SU-DHL-6 (cell line): ENCODE data around the gene MT1B.

Source experiments
- H2AFZ ChIP-seq: fragments of 200-600 bp; sonication (generic); 2 replicates; pipeline ENCODE4 v1.6.1; 2014; ENCODE audit warnings: low read depth, mild to moderate bottlenecking, moderate library complexity, mixed read lengths, antibody characterized with exemption, low read length; ENCODE audit not compliant: severe bottlenecking
- H3F3A ChIP-seq: fragments of 200-600 bp; shearing (Covaris generic); 2 replicates; pipeline ENCODE4 v1.6.0; 2016; ENCODE audit warnings: antibody characterized with exemption, mild to moderate bottlenecking; ENCODE audit not compliant: insufficient read depth
- H3K27ac ChIP-seq: fragments of 200-600 bp; sonication (generic); 2 replicates; pipeline ENCODE4 v1.5.1; 2016; ENCODE audit warnings: low read depth, mild to moderate bottlenecking, low read length, moderate library complexity, mixed read lengths
- H3K27me3 ChIP-seq: fragments of 200-600 bp; sonication (generic), shearing (Covaris generic); 2 replicates; pipeline ENCODE4 v1.6.0; 2014; ENCODE audit warnings: mild to moderate bottlenecking, low read length
- H3K36me3 ChIP-seq: fragments of 200-600 bp; sonication (generic); 2 replicates; pipeline ENCODE4 v1.6.1; 2014; ENCODE audit warnings: mild to moderate bottlenecking, low read length, mixed read lengths
- H3K4me2 ChIP-seq: fragments of 300-600, 200-600 bp; shearing (Covaris generic), sonication (generic); 2 replicates; pipeline ENCODE4 v1.6.0; 2014; ENCODE audit warnings: low read length, low read depth, mild to moderate bottlenecking; ENCODE audit not compliant: poor library complexity, severe bottlenecking
- H3K4me3 ChIP-seq: fragments of 200-600 bp; sonication (generic); 2 replicates; pipeline ENCODE4 v1.5.1; 2014; ENCODE audit warnings: antibody characterized with exemption, low read length, mild to moderate bottlenecking, mixed read lengths; ENCODE audit not compliant: insufficient read depth, poor library complexity, severe bottlenecking
- H3K79me2 ChIP-seq: fragments of 200-600 bp; sonication (generic); 2 replicates; pipeline ENCODE4 v1.6.1; 2014; ENCODE audit warnings: mild to moderate bottlenecking, low read length, moderate library complexity; ENCODE audit not compliant: insufficient read depth
- H3K9ac ChIP-seq: fragments of 200-600 bp; sonication (generic); 2 replicates; pipeline ENCODE4 v1.7.0; 2014; ENCODE audit warnings: mild to moderate bottlenecking, low read length
- H3K9me2 ChIP-seq: fragments of 200-600 bp; sonication (generic); replicated peaks from 2 replicates; pipeline ENCODE4 v1.6.1; 2014; ENCODE audit warnings: low read length; ENCODE audit not compliant: insufficient read depth
- H3K9me3 ChIP-seq: fragments of 200-600 bp; sonication (generic); 2 replicates; pipeline ENCODE4 v1.6.1; 2014; ENCODE audit warnings: low read length, mixed read lengths; ENCODE audit not compliant: insufficient read depth
- H4K20me1 ChIP-seq: fragments of 200-600 bp; sonication (generic); 2 replicates; pipeline ENCODE4 v1.6.1; 2014; ENCODE audit warnings: low read depth, mild to moderate bottlenecking, antibody characterized with exemption, low read length, moderate library complexity, mixed read lengths
- EZH2phosphoT487 ChIP-seq: fragments of 200-600 bp; sonication (generic), shearing (Covaris generic); conservative IDR thresholded peaks from 2 replicates; pipeline ENCODE4 v1.6.1; 2018; ENCODE audit warnings: mild to moderate bottlenecking, antibody characterized with exemption, low read length, moderate library complexity, mixed read lengths
- TF ChIP-seq, protein P1 (sequence below): fragments of 200-600 bp; sonication (generic); IDR thresholded peaks from one replicate; pipeline ENCODE4 v1.5.1; 2017; ENCODE audit warnings: antibody characterized with exemption, mild to moderate bottlenecking, low read length, moderate library complexity; ENCODE audit not compliant: insufficient read depth, poor library complexity, severe bottlenecking

MT1B gene

DNA sequence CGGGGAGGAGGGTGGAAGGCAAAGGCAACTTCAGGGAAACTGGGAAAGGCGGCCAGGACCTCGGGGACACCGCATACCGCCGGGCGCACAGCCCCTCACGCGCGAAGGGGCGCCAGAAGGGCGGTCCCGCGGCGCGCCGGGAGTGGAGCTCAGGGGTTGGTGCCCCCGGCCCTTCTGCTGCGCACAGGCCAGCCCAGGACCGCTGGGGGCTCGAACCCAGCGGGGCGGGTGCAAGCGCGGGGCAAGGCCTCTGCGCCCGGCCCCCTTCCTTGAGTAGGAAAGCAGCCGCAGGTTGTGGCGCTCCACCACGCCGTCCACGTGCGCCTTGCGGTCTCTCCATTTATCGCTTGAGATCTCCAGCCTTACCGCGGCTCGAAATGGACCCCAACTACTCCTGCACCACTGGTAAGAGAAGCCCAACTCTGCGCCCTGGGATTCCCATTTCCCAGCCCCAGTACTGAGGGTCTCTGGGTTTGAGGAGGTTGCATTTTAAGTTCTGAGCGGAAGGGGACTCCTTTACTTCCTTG is 16.2 kb upstream of the MT1B start:
- no peak overlapping the region for H3K9ac ChIP-seq
- H3K4me2 ChIP-seq = no peak overlapping the region
- H3K4me3 ChIP-seq = no peak overlapping the region
- H3K79me2 ChIP-seq = no peaks in the 10 kb centered on the region
- H3K9me2 ChIP-seq = no peaks in the 10 kb centered on the region
- H3K27ac ChIP-seq = no peak overlapping the region
- H2AFZ ChIP-seq = no peak overlapping the region
- H3K9me3 ChIP-seq = no peaks in the 10 kb centered on the region
- no peaks in the 10 kb centered on the region for H3F3A ChIP-seq
- no peaks in the 10 kb centered on the region for H3K36me3 ChIP-seq
- no peaks in the 10 kb centered on the region for H3K27me3 ChIP-seq
- H4K20me1 ChIP-seq = no peaks in the 10 kb centered on the region
- no peak for TF ChIP-seq EZH2phosphoT487
- TF ChIP-seq, protein P1, sequence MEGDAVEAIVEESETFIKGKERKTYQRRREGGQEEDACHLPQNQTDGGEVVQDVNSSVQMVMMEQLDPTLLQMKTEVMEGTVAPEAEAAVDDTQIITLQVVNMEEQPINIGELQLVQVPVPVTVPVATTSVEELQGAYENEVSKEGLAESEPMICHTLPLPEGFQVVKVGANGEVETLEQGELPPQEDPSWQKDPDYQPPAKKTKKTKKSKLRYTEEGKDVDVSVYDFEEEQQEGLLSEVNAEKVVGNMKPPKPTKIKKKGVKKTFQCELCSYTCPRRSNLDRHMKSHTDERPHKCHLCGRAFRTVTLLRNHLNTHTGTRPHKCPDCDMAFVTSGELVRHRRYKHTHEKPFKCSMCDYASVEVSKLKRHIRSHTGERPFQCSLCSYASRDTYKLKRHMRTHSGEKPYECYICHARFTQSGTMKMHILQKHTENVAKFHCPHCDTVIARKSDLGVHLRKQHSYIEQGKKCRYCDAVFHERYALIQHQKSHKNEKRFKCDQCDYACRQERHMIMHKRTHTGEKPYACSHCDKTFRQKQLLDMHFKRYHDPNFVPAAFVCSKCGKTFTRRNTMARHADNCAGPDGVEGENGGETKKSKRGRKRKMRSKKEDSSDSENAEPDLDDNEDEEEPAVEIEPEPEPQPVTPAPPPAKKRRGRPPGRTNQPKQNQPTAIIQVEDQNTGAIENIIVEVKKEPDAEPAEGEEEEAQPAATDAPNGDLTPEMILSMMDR = no peak

DNA sequence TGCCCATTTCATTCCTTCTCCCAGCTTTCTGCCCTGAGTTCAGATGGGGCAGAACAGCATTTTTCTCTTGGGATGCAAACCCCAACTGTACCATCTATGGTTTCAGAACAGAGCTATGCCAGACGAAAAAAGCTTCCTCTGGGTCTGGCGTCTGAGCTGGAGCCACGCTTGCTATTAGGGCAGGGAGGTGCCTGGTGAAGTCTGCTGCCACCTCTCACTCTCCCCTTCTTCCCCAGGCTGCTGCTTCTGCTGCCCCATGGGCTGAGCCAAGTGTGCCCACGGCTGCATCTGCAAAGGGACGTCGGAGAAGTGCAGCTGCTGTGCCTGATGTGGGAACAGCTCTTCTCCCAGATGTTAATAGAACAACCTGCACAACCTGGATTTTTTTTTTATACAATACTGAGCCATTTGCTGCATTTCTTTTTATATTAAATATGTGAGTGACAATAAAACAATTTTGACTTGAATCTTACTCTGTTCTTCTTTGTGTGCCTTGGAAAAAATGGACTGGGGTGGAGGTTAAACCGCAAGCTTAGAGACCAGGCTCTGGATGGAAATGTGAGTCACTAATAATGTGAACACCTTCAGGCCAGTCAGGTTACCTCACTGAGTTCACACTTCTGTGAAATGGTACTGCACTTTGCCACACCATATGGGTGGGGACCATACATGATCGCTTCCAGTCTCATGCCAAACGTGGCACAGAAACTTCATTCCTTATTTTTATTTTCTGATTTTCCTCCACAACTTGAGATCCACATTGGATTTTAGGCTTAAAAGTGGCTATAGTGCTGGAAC is 14.9 kb upstream of the MT1B start:
- TF ChIP-seq EZH2phosphoT487 = no peak
- TF ChIP-seq, protein P1 = no peak

DNA sequence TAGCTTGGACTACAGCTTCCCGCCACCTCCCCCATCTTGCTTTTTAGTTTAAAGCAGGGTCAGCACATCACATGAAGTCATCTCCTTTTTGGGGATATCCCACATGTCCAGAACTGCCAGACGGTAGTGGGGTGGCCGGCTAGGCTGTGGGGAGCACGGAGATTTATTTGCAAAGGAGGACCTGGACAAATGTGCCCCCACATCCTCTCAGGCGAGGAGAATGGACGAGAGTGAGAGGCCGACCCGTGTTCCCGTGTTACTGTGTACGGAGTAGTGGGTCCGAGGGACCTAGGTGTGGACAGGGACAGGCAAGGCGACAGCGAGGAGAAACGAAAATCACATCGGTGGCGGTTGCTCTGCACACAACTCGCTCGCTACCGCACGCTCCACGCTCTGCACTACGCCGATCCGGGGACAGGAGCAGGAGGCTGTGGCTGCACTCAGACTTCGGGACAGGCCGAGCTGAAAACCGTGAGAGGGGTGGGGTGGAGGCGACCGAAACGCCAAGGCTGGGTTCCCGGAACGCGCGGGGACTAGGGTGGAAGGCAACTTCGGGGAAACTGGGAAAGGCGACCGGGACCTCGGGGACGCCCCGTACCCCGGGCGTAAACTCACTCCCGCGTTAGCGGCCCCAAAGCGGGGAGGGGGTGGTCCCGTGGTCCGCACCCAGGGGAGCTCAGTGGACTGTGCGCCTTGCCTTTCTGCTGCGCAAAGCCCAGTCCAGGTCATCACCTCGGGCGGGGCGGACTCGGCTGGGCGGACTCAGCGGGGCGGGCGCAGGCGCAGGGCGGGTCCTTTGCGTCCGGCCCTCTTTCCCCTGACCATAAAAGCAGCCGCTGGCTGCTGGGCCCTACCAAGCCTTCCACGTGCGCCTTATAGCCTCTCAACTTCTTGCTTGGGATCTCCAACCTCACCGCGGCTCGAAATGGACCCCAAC is 13.6 kb upstream of the MT1B start, which contains the start of gene MT1A:
Gene MT1A (plus strand): TSS at position 853 of the 937 bp plus-strand sequence. CDS start 73 bp downstream, at position 926.
- Histone ChIP-seq H3K9me3 (no peaks in the 10 kb centered on the region), H3K27me3 (no peaks in the 10 kb centered on the region), H3K9ac (no peak within 1 kb of the TSS), H3F3A (no peaks in the 10 kb centered on the region), H3K27ac (no peak within 1 kb of the TSS), H3K36me3 (no peaks in the 10 kb centered on the region), H3K4me2 (no peak within 1 kb of the TSS), H3K9me2 (no peaks in the 10 kb centered on the region), H4K20me1 (no peaks in the 10 kb centered on the region), H3K4me3 (no peak within 1 kb of the TSS), H2AFZ (no peak within 1 kb of the TSS), H3K79me2 (no peaks in the 10 kb centered on the region)
- TF ChIP-seq, protein P1 = no peak
- no peak for TF ChIP-seq EZH2phosphoT487

More for the DNA sequence above, 14.9 kb upstream of the MT1B start:
- no peaks in the 10 kb centered on the region for H4K20me1 ChIP-seq
- H3K9me2 ChIP-seq = no peaks in the 10 kb centered on the region
- H3K4me3 ChIP-seq = no peak overlapping the region
- no peak overlapping the region for H3K9ac ChIP-seq
- H3K9me3 ChIP-seq = no peaks in the 10 kb centered on the region
- H2AFZ ChIP-seq = no peak overlapping the region
- H3F3A ChIP-seq = no peaks in the 10 kb centered on the region
- H3K79me2 ChIP-seq = no peaks in the 10 kb centered on the region
- H3K36me3 ChIP-seq = no peaks in the 10 kb centered on the region
- no peaks in the 10 kb centered on the region for H3K27me3 ChIP-seq
- H3K27ac ChIP-seq = no peak overlapping the region
- no peak overlapping the region for H3K4me2 ChIP-seq
